Measurements from ENCODE around the gene ZFYVE27.

The ZFYVE27 gene

GRCh38 chr10:97771055-97771891 lies 34.3 kb downstream of the ZFYVE27 start:
- no peak for DNase-seq (ENCODE audit: low read depth)

GRCh38 chr10:97771913-97772823 lies 35.2 kb downstream of the ZFYVE27 start, which contains the start of gene SFRP5:
Gene SFRP5, minus strand, starts transcription at chr10:97771999. Its CDS starts 166 bp downstream, at chr10:97771833.
- DNase-seq (ENCODE audit: low read depth), result no peak

- DNase-seq (ENCODE audit: low read depth), result no peak
Observed at GRCh38 chr10:97773096-97773495, 36.2 kb downstream of the ZFYVE27 start.

GRCh38 chr10:97774811-97775294 lies 37.9 kb downstream of the ZFYVE27 start:
- no peak for DNase-seq (ENCODE audit: low read depth)

GRCh38 chr10:97777143-97777542 lies 40.2 kb downstream of the ZFYVE27 start:
- DNase-seq (ENCODE audit: low read depth), result no peak

- no peak for DNase-seq (ENCODE audit: low read depth)
Observed at GRCh38 chr10:97778452-97779302, 41.7 kb downstream of the ZFYVE27 start.

GRCh38 chr10:97779492-97779891 lies 42.6 kb downstream of the ZFYVE27 start:
- DNase-seq (ENCODE audit: low read depth), result no peak

- no peak for DNase-seq (ENCODE audit: low read depth)
Observed at GRCh38 chr10:97779975-97780374, 43.0 kb downstream of the ZFYVE27 start.

- DNase-seq (ENCODE audit: low read depth), result no peak
Observed at GRCh38 chr10:97780841-97781617, 44.1 kb downstream of the ZFYVE27 start.

- no peak for DNase-seq (ENCODE audit: low read depth)
Observed at GRCh38 chr10:97781618-97782331, 44.8 kb downstream of the ZFYVE27 start.

- no peak for DNase-seq (ENCODE audit: low read depth)
Observed at GRCh38 chr10:97782455-97783228, 45.7 kb downstream of the ZFYVE27 start.

- DNase-seq (ENCODE audit: low read depth), result no peak
Observed at GRCh38 chr10:97784200-97784810, 47.4 kb downstream of the ZFYVE27 start.

GRCh38 chr10:97785231-97785630 lies 48.3 kb downstream of the ZFYVE27 start:
- no peak for DNase-seq (ENCODE audit: low read depth)

- DNase-seq (ENCODE audit: low read depth), result no peak
Observed at GRCh38 chr10:97785731-97786130, 48.8 kb downstream of the ZFYVE27 start.

GRCh38 chr10:97788552-97789442 lies 51.9 kb downstream of the ZFYVE27 start:
- DNase-seq (ENCODE audit: low read depth), result no peak

GRCh38 chr10:97789770-97790397 lies 53.0 kb downstream of the ZFYVE27 start:
- no peak for DNase-seq (ENCODE audit: low read depth)

Data from stimulated activated CD4-positive, alpha-beta T cell treated with anti-CD3 and anti-CD28 coated beads, Interleukin-2, amount 100 ng/mL, for 4 hours (primary cell).